HCEC 1CT (cell line): Measurements from ENCODE around the gene TPCN1.

Source experiments
- DNase-seq: peaks from one replicate; pipeline ENCODE4 v3.0.0-alpha.2; 2017

The TPCN1 gene

DNA sequence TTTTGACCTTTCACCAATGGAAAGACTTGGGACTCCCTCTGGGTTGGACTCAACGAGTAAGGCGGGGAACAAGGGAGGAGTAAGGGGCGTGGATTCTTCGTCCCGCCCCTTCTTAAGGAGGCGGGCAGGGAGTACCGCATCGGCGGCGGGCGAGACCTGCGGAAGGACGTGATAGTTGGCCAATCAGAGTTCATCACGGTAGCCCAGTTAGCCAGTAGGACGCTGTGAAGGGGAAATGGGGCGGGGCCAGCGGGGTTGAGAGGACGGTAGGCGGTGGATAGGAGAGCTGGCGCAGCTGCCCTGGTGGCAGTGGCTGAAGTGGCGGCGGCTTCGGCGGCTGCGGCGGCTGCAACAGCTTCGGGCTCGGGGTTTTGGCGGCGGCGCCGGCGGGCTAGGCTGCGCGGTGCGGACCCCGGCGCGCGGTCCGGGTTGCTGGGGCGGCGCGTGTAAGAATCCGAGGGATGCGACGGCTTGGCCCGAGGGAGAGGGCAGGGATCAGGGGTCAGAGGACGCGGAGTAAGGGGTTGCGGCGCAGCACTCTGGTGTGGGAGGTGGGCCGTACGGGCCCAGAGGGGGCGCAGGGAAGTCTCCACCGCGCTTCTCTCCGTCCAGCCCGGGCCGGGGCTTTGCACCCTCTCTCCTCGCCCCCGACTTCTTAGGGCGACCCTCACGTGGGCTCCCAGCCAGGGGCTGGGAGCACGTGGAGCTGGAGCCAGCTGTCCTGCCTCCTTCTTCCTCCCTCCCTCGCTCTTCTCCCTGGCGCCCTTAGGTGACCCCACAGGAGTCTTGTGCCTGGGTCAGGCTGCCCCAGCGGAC, at the start of gene TPCN1:
Gene TPCN1, plus strand, starts transcription at position 284 of the 816 bp plus-strand sequence. CDS start 5,389 bp downstream, outside the sequence.
- peak; percentile 100 for DNase-seq

DNA sequence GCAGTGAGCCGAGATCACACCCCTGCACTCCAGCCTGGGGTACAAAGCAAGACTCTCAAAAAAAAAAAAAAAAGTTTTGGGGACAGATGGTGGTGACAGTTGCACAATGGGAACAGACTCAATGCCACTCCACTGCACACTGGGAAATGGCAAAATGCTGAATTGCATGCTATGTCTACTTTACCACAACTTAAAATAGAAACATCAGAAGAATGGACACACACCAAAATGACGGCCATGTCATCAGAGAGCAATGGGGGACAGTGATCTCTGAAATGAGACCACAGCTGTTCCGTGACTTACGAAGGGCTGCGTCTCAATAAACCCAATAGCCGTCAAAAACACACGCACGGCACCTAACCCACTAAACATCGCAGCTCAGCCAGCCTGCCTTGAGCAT, 49.7 kb upstream of the TPCN1 start:
- DNase-seq = no peak

DNA sequence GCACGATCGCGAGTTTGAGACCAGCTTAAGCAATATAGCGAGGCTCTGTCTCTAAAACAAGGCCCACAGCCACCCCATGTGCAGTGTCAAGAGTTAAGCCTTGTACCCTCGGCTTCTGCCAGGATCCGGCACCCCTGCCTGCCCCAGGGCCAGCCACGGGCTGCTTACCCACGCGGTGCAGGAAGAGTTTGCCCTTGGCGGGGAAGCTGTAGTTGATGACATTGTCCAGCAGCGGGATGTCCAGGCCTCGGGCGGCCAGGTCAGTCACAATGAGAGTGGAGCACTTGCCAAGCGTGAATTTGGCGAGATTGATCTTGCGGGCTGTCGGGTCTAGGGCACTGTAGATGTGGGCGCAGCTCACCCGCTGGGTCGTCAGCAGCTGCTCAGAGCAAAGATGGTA, 49.1 kb upstream of the TPCN1 start:
- no peak for DNase-seq

DNA sequence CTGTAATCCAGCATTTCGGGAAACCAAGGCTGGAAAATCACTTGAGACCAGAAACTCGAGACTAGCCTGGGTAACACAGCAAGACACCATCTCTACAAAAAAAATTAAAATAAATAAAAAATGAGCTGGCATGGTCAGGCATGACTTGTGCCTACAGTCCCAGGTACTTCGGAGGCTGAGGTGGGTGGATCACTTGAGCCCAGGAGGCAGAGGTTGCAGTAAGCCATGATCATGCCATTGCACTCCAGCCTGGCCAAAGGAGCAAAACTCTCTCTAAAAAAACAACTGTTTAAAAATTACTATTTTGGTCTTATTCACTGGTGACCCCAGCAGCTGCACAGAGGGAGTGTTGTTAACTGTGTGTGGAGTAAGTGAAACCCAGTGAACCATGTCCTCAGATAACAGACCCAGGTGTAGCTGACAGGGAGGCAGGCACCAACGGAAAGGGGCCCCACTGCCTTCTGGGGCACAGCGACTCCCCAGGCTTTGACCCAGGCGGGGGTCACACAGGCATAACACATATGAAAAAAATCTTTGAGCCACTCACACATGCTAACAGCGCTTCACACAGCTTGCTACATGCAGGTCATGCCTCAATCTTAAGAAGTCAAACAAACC, 48.1 kb upstream of the TPCN1 start:
- no peak for DNase-seq

DNA sequence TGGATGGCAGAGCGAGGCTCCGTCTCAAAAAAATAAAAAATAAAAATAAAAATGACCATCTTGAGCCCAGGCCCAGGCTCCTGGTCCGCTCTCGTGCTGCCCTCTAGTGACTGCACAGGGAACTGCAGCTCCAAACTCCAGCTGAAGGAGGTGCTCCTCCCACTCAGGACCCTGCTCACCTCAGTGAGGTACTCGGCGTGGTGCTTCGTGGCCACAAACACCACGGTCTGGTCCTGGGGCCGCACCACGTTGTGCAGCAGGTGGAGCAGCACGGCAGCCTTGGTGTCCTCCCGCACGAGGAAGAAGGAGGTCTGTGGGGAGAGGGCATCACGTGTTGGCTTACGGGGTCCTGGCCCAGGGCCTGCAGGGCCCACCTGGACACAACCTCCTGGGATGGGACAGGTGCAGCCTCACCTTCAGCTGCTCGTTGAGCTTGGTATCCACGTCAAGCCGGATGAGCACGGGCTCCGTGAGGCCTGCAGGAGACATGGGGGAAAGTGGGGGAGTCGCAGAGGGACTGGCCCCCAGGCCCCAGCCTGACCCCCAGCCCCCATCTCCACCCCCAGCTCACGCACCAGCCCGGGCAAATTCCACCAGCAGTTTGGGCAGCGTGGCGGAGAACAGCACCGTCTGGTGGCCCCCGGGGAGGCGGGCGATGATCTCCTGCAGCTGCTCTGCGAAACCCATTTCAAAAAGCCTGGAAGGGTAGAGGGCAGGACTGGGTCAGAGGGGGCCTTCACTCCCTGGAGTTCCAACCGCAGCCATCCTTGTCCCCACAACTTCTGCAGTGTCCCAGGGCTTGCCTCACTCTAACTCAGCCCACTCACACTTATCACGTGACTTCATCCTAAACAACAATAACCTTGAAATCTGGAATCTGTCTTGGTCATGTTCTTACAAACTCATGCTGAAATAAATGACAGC, 46.5 kb upstream of the TPCN1 start:
- peak; percentile 33 for DNase-seq

DNA sequence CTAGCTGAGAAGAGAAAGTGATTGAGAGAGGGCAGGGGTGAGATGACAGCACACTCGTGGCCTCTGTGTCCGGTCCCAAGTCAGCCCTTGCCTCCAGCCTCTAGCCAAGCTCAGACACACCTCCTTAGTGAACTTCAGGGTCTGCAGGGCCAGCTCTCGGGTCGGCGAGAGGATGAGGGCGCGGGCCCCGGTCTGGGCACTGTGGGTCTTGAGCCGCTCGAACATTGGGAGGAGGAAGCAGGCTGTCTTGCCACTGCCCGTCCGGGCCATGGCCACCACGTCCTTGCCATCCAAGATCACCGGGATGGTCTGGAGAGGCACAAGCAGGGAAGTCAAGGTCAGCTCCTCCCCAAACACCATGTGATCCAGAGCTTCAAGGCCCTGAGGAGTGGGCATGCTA, 42.2 kb upstream of the TPCN1 start:
- DNase-seq = no peak

DNA sequence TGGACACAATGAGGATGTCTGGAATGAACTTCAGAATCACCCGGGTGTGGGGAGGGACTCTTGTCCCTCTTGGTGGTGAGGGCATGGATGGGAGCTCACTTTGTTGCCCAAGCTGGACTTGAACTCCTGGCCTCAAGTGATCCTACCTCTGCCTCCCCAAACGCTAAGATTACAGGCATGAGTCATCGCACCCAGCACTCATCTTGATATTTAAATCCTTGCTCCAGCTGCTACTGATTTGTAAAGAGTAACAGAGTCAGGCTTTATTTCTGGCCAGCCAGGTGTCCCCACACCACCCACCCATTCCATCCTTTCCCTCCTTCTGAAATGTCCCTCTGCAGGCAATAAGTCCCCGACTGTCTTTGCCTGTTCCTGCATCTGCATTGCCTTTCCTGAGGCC, 40.9 kb upstream of the TPCN1 start:
- DNase-seq = peak; percentile 43

DNA sequence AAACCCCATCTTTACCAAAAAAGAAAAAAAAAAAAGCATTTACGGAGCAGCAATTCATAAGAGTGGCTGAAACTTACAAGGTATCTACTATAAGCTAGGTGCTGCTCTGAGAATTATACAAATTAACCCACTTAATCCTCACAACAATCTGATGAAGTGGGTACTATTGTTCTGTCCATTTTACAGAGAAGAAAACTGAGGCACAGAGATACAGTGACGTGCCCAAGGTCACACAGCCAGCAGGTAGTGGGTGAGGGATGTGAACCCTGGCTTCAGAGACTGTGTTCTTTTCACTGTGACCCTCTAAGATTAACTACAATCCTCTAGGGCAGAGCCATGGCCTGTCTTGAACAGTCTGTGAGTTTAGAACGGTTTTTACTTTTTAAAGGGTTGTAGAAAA, 39.3 kb upstream of the TPCN1 start:
- DNase-seq = no peak

DNA sequence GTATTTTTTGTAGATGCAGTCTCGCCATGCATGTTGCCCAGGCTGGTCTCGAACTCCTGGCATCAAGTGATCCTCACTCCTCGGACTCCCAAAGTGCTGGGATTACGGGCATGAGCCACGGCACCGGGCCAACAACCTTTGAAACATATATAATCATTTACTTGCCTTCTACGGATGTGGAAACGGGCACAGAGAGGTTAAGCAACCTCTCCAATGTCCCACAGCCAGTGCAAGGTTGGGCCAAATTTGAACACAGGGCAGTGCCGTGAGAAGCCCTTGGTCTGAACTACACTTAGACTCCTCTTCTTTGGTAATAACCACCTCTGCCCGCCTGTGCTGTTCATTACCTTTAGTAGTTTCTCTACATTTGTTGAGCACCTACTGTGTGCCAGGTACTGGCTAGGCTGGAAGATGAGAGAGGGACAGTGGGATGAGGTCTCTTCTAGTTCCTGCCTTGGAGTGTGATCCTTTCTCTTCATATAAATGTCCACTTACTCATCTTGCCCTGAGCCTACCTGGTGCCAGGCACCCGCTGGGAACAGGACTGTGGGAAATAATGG, 38.2 kb upstream of the TPCN1 start:
- no peak for DNase-seq

DNA sequence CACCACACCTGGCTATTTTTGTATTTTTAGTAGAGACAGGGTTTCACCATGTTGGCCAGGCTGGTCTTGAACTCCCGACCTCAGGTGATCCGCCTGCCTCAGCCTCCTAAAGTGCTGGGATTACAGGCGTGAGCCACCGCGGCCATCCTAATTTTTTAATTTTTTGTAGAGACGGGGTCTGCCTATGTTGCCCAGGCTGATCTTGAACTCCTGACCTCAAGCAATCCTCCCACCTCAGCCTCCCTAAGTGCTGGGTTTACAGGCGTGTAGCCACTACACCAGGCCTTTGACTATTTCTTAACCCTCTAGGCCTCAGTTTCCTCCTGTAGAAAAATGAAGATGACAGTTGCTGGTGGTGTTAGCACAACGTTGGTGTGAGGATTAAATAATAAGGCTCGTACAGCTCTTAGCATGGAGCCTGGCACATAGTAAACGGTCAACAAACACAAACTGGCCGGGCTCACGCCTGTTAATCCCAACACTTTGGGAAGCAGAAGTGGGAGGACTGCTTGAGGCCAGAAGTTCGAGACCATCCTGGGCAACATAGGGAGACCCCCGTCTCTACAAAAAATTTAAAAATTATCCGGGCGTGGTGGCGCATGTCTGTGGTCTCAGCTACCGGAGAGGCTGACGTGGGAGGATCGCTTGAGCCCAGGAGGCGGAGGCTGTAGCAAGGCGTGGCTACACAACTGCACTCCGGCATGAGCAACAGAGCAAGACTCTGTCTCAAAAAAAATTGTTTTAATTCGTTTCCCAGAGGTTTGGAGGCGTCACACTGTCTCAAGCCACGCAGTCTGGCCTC, 37.0 kb upstream of the TPCN1 start:
- no peak for DNase-seq

DNA sequence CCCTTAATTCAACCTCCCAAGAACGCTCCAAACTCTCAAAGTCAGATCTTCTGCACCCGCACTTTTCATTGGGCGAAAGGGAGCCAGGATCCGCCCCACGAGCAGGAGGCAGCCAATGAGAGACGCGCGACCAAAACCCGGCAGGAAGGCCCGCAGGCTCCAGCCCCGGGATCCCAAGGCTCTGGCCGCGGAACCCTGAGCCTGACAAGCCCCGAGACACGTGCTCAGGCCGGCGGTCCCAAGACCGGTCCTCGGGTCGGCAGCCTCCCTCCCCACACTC, 36.4 kb upstream of the TPCN1 start:
- peak; percentile 91 for DNase-seq

DNA sequence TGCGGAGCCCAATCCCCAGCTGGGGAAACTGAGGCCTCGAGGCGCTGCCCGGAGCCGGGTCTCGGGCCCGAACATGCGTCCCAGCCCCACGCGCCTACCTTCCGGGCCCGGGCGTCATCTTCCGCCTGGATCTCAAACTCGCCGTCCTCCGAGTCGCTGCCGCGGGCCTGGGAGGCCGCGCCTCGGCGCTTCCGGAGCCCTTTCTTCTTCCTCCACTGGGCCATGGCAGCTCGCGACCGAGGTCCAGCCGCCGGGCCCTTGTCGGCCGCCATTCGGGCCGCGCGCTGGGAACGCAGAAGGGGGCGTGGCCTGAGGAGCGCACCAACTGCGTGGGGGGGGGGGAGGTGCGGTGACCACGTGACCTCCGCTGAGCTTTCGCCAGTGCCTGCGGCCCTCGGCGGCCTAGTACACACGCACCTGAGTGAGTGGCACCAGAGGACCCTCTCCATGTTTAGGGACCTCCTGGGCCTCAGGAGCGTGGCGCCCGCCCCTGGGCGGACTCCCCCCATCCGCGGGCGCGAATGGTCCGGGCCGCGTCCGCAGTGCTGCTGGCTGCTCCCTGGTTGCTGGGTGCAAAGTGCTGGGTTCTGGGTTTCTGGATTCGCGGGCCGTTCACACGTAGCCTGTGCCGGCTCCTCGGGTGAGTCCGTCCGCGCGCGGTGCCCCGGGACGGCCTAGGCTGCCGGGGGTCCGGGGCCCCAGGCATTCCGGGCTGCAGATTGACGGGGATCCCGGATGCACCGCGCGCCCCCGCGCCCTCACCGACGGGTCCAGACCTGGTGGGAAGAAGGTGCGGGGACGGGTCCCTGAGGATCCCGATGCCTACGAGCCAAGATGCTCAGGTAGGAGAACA, 35.9 kb upstream of the TPCN1 start, which contains the start of the genes DDX54 and RITA1:
Gene DDX54, minus strand, starts transcription at position 299 of the 853 bp plus-strand sequence. Its CDS starts 27 bp downstream, at position 272.
Gene RITA1, plus strand, starts transcription at position 542 of the 853 bp plus-strand sequence. CDS start 1,026 bp downstream, outside the sequence.
- DNase-seq = peak; percentile 66

DNA sequence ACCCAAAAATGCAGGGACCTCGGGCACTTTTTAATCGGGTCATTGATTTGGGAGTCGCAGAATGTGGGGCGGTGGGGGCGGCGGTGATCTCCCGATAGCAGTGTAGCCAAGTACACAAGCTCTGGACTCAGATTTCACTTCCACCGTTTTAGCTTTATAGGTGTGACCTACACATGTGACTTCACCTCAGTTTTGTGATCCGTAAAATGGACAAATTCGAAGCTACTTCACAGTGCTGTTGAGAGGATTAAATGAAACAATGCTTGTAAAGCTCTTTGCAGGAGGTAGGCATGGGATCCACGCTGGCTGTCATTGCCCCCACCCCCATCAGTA, 35.3 kb upstream of the TPCN1 start:
- no peak for DNase-seq

DNA sequence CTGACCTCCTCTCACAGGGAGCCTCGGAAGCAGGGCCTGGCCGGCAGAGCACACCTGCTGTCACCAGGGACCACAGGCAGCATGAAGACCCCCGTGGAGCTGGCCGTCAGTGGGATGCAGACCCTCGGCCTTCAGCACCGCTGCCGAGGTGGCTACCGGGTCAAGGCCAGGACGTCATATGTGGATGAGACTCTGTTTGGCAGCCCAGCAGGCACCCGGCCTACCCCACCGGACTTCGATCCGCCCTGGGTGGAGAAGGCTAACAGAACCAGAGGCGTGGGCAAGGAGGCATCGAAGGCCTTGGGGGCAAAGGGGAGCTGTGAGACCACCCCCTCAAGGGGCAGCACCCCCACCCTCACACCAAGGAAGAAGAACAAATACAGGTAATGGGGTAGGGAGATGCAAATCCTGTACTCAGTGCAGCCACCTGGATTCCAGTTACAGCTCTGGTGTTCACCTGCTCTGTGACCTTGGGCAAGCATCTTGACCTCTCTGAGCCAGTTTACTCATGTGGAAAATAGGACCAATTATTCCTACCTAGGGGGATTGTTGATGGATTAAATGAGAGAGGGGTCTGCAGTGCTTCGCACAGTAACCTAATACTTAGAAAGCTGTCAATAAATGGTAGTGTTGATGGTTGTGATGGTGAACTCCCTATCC, 34.5 kb upstream of the TPCN1 start:
- DNase-seq = no peak

DNA sequence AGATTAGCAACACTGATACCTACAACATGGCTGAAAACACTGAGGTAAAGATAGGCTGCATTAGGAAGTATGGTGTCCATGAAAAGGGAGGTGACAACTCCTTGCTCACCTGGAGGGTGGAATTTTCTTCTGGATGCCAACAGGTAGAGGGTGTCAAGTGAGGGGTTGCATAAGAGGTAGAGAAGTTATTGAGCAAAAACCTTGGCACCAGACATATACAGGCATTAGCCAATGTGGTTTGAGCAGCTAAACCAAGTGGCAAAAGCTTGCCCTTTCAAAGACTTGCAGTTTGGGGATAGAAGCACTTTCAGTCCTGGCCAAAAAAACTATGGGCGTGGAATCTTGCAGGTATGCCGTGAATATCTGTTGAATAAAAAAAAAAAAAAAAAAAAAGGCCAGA, 31.9 kb upstream of the TPCN1 start:
- DNase-seq = no peak

DNA sequence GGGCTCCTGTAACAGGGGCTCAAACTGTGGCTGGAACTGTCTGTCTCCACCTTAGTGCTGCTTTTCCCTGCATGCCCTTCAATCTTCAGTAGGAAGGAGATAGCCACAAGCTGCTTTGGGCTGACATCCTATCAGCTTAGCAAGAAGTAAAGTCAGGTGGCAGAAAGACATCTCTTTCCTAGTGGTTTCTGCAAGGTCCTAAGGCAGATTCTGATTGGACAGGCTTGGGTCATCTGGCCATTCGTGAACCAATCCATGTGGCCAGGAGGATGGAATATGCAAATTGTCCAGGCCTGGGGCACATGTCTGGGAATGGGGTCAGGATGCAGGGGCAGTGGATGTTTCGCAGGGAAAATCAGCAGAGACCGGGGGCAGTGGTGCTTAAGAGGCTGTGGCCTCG, 30.5 kb upstream of the TPCN1 start:
- peak; percentile 26 for DNase-seq

DNA sequence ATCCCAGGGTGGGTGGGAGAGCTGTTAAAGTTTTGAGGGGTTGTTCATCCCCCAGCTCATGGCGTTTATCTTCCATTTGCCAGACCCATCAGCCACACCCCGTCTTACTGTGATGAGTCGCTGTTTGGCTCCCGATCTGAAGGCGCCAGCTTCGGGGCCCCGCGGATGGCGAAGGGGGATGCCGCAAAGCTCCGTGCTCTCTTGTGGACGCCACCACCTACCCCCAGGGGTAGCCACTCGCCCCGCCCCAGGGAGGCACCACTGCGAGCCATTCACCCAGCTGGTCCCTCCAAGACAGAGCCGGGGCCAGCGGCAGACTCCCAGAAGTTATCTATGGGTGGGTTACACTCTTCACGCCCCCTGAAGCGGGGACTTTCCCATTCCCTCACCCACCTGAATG, 30.0 kb upstream of the TPCN1 start:
- no peak for DNase-seq

DNA sequence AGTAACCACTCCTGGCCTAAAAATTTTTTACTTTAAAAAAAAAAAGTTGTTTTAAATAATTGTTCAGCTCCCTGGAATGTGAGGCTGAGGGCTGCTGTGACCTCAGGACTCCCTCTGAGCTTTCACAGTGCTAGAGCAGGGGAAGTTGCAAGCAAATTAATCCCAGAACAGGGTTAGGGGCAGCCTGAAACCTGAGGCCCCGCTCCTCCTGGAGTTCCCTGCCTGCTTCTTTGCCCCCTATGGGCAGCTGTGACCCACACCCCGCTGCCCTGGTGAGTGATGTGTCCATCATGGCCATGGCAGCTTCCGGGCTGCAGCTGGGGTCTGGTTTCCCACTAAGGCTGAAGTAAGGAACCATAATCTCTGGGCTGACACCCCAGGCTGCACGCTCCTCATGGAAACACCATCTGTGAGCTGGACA, 26.3 kb upstream of the TPCN1 start:
- peak; percentile 85 for DNase-seq

DNA sequence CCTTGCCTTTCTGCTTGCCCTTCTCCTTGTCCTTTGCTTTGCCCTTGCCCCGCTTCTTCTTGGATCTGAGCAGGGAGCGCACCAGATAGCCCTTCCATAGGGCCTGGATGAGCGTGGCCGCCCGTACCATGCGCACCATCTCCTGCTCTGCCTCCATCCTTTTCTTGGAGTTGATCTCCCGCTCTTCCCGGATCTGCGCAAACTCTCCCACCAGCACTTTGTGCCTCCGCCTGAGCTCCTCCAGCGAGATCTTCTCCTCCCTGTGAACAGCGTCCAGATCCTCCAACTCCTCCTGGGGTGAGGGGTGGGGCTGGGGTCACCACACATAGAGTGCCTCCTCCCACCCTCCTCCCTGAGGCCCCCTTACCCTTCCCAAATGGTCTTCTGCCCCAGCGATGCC, 25.7 kb upstream of the TPCN1 start:
- DNase-seq = no peak

DNA sequence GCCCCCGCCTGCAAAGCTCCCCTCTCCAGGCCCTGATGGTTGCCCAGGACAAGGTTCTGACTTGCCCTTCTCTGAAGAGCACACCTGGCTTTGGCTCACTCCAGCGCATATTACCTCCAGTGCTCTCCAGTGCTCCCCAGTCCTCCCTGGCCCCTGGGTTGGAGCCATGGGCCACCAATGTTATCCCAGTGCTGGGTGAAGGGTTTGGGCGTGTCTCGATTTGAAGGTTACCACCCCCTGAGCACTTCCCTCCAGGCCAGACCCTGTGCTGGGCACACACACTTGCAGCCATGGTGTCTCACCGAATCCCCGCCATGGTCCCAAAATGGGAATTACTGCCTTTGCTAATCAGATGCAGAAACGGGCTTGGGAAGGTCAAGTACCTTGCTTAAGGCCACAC, 24.7 kb upstream of the TPCN1 start:
- DNase-seq = no peak

DNA sequence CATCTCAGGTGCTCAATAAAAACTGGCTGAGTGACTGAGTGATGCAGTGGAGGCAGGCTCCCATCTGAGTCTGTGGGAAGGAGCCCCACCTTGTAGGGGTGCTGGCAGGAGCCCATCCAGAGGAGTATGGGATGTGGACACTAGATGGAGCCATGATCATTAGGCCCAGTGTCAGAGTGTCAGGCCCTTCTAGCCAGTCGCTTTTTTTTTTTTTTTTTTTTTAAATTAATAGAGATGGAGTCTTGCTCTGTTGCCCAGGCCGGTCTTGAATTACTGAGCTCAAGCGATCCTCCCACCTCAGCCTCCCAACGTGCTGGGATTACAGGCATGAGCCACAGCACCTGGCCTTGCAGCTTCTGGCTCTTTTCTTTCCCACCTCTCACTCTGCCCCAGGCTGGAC, 24.3 kb upstream of the TPCN1 start:
- peak; percentile 82 for DNase-seq
